Activated CD4-positive, alpha-beta memory T cell treated with anti-CD3 and anti-CD28 coated beads, Interleukin-2, amount 10 ng/mL, durations not matched to agents 7 days and 5 days (primary cell): ENCODE results near the gene COL17A1. TPM values are rescaled to one million over a fixed set of nuclear protein-coding genes. Genes with fewer than 3 reads are reported as not detected.

Experiments
- CTCF ChIA-PET: fragments of 350-600 bp; sonication (Branson Sonifier 250); formaldehyde crosslinking; loops from one replicate; lab custom pipeline; 2021; ENCODE audit warnings: antibody characterized with exemption, inconsistent platforms; lab: Charles Lee
- POLR2A ChIA-PET: fragments of 350-600 bp; sonication (Branson Sonifier 250); formaldehyde crosslinking; loops from one replicate; lab custom pipeline; 2021; ENCODE audit warnings: antibody characterized with exemption; lab: Charles Lee
- DNase-seq: peaks from one replicate; pipeline ENCODE4 v3.0.0-alpha.2; 2020
- H3K27ac Mint-ChIP-seq: one replicate; pipeline ENCODE4 v1.8.0; 2021; ENCODE audit warnings: mild to moderate bottlenecking, mixed read lengths
- H3K27me3 Mint-ChIP-seq: one replicate; pipeline ENCODE4 v1.8.0; 2021; ENCODE audit warnings: mixed read lengths
- H3K36me3 Mint-ChIP-seq: one replicate; pipeline ENCODE4 v1.8.0; 2021; ENCODE audit warnings: low read depth, mixed read lengths
- H3K4me1 Mint-ChIP-seq: one replicate; pipeline ENCODE4 v1.8.0; 2021; ENCODE audit warnings: mixed read lengths
- H3K4me3 Mint-ChIP-seq: one replicate; pipeline ENCODE4 v1.8.0; 2021; ENCODE audit warnings: mild to moderate bottlenecking, mixed read lengths
- H3K9me3 Mint-ChIP-seq: one replicate; pipeline ENCODE4 v1.8.0; 2021; ENCODE audit warnings: mixed read lengths
- total RNA-seq, 2 experiments: library from RNA; stranded (reverse); gene quantifications; one replicate each; pipeline ENCODE4 v1.2.3, GENCODE V29; 2021

COL17A1 gene
- total RNA-seq, 2 experiments from 2014 or later = not detected

GRCh38 chr10:104090611-104091010 lies 4.9 kb upstream of the COL17A1 start:
- no peak overlapping the region for H3K27ac Mint-ChIP-seq
- ChIA-PET POLR2A (no interaction called here), CTCF (no interaction called here)
- no peak overlapping the region for H3K4me3 Mint-ChIP-seq
- no peaks in the 10 kb centered on the region for H3K4me1 Mint-ChIP-seq
- no peak for DNase-seq
- no peaks in the 10 kb centered on the region for H3K9me3 Mint-ChIP-seq
- peaks cover 1% of the 10 kb centered on the region for H3K27me3 Mint-ChIP-seq
- H3K36me3 Mint-ChIP-seq = no peaks in the 10 kb centered on the region

- H3K4me1 Mint-ChIP-seq = no peaks in the 10 kb centered on the region
- H3K4me3 Mint-ChIP-seq = no peak overlapping the region
- CTCF ChIA-PET = no interaction called here
- no peaks in the 10 kb centered on the region for H3K36me3 Mint-ChIP-seq
- POLR2A ChIA-PET = no interaction called here
- H3K27me3 Mint-ChIP-seq = peaks cover 1% of the 10 kb centered on the region
- no peaks in the 10 kb centered on the region for H3K9me3 Mint-ChIP-seq
- H3K27ac Mint-ChIP-seq = no peak overlapping the region
- DNase-seq = no peak
Measured at GRCh38 chr10:104089621-104090020, 3.9 kb upstream of the COL17A1 start.

- H3K27ac Mint-ChIP-seq = no peak overlapping the region
- H3K36me3 Mint-ChIP-seq = no peaks in the 10 kb centered on the region
- no peaks in the 10 kb centered on the region for H3K4me1 Mint-ChIP-seq
- ChIA-PET POLR2A (interaction anchor here (0.5 kb wide), 1 partner anchor 128 kb away, joined by 3 read pairs; no protein-coding TSS in a partner anchor), CTCF (no interaction called here)
- DNase-seq = no peak
- H3K9me3 Mint-ChIP-seq = no peaks in the 10 kb centered on the region
- H3K27me3 Mint-ChIP-seq = peaks cover 1% of the 10 kb centered on the region
- no peak overlapping the region for H3K4me3 Mint-ChIP-seq
Measured at GRCh38 chr10:104088239-104088638, 2.6 kb upstream of the COL17A1 start.

GRCh38 chr10:104084482-104085142 lies 1.1 kb downstream of the COL17A1 start:
- DNase-seq = no peak
- no peaks in the 10 kb centered on the region for H3K4me1 Mint-ChIP-seq
- H3K9me3 Mint-ChIP-seq = no peaks in the 10 kb centered on the region
- CTCF ChIA-PET = interaction anchor here (1.2 to 5.1 kb wide), 2 partner anchors 37 to 197 kb away, joined by 3 to 29 read pairs; partner anchors contain the start of gene SFR1
- peaks cover 1% of the 10 kb centered on the region for H3K27me3 Mint-ChIP-seq
- POLR2A ChIA-PET = interaction anchor here (1.1 to 1.6 kb wide), 3 partner anchors 13 to 236 kb away, joined by 4 to 5 read pairs (median 4); partner anchors contain the start of gene SFR1
- H3K4me3 Mint-ChIP-seq = no peak overlapping the region
- H3K36me3 Mint-ChIP-seq = no peaks in the 10 kb centered on the region
- no peak overlapping the region for H3K27ac Mint-ChIP-seq

GRCh38 chr10:104081998-104082397 lies 3.7 kb downstream of the COL17A1 start:
- no peaks in the 10 kb centered on the region for H3K27me3 Mint-ChIP-seq
- H3K4me3 Mint-ChIP-seq = no peak overlapping the region
- no peaks in the 10 kb centered on the region for H3K4me1 Mint-ChIP-seq
- H3K9me3 Mint-ChIP-seq = no peaks in the 10 kb centered on the region
- ChIA-PET POLR2A (interaction anchor here (0.9 to 1.8 kb wide), 4 partner anchors 40 to 194 kb away, joined by 3 to 8 read pairs (median 4); partner anchors contain the start of gene SFR1), CTCF (interaction anchor here (1.1 to 5.1 kb wide), 3 partner anchors 184 to 194 kb away, joined by 3 to 29 read pairs (median 4); no protein-coding TSS in a partner anchor)
- no peaks in the 10 kb centered on the region for H3K36me3 Mint-ChIP-seq
- no peak overlapping the region for H3K27ac Mint-ChIP-seq
- no peak for DNase-seq

- ChIA-PET POLR2A (interaction anchor here (1.1 to 1.8 kb wide), 2 partner anchors 41 to 234 kb away, joined by 4 to 8 read pairs; partner anchors contain the start of gene SFR1), CTCF (interaction anchor here (0.8 to 5.1 kb wide), 8 partner anchors 8 to 368 kb away, joined by 3 to 29 read pairs (median 4); partner anchors contain the start of gene SFR1)
- no peaks in the 10 kb centered on the region for H3K27me3 Mint-ChIP-seq
- H3K36me3 Mint-ChIP-seq = no peaks in the 10 kb centered on the region
- no peak overlapping the region for H3K27ac Mint-ChIP-seq
- H3K4me3 Mint-ChIP-seq = no peak overlapping the region
- no peaks in the 10 kb centered on the region for H3K9me3 Mint-ChIP-seq
- no peak for DNase-seq
- no peaks in the 10 kb centered on the region for H3K4me1 Mint-ChIP-seq
Measured at GRCh38 chr10:104080762-104081161, 4.9 kb downstream of the COL17A1 start.

GRCh38 chr10:104077663-104078151 lies 8.0 kb downstream of the COL17A1 start:
- POLR2A ChIA-PET = no interaction called here
- DNase-seq = no peak

GRCh38 chr10:104077247-104077646 lies 8.4 kb downstream of the COL17A1 start:
- POLR2A ChIA-PET = no interaction called here

More at GRCh38 chr10:104077663-104078151, 8.0 kb downstream of the COL17A1 start:
- no peak overlapping the region for H3K4me3 Mint-ChIP-seq
- CTCF ChIA-PET = interaction anchor here (0.8 to 1.4 kb wide), 3 partner anchors 44 to 189 kb away, joined by 3 to 5 read pairs (median 4); partner anchors contain the start of gene SFR1
- H3K4me1 Mint-ChIP-seq = peaks cover 4% of the 10 kb centered on the region
- H3K27me3 Mint-ChIP-seq = no peaks in the 10 kb centered on the region
- H3K9me3 Mint-ChIP-seq = no peaks in the 10 kb centered on the region
- H3K36me3 Mint-ChIP-seq = no peaks in the 10 kb centered on the region
- no peak overlapping the region for H3K27ac Mint-ChIP-seq

GRCh38 chr10:104076743-104077160 lies 8.9 kb downstream of the COL17A1 start:
- no peak overlapping the region for H3K27ac Mint-ChIP-seq
- no peaks in the 10 kb centered on the region for H3K9me3 Mint-ChIP-seq
- H3K4me3 Mint-ChIP-seq = no peak overlapping the region
- no peak for DNase-seq
- H3K4me1 Mint-ChIP-seq = peaks cover 7% of the 10 kb centered on the region
- H3K27me3 Mint-ChIP-seq = no peaks in the 10 kb centered on the region
- H3K36me3 Mint-ChIP-seq = no peaks in the 10 kb centered on the region
- ChIA-PET CTCF (no interaction called here), POLR2A (no interaction called here)

More at GRCh38 chr10:104077247-104077646, 8.4 kb downstream of the COL17A1 start:
- H3K4me1 Mint-ChIP-seq = peaks cover 7% of the 10 kb centered on the region
- no peak for DNase-seq
- H3K27me3 Mint-ChIP-seq = no peaks in the 10 kb centered on the region
- CTCF ChIA-PET = interaction anchor here (1.3 kb wide), 1 partner anchor 44 kb away, joined by 4 read pairs; the partner anchor contains the start of gene SFR1
- H3K27ac Mint-ChIP-seq = no peak overlapping the region
- H3K36me3 Mint-ChIP-seq = no peaks in the 10 kb centered on the region
- H3K4me3 Mint-ChIP-seq = no peak overlapping the region
- no peaks in the 10 kb centered on the region for H3K9me3 Mint-ChIP-seq

- Mint-ChIP-seq H3K27me3 (peaks cover 2% of the 10 kb centered on the region), H3K9me3 (no peaks in the 10 kb centered on the region), H3K4me1 (peaks cover 7% of the 10 kb centered on the region), H3K36me3 (no peaks in the 10 kb centered on the region), H3K4me3 (no peak overlapping the region), H3K27ac (no peak overlapping the region)
- no peak for DNase-seq
- CTCF ChIA-PET = no interaction called here
- POLR2A ChIA-PET = no interaction called here
Measured at GRCh38 chr10:104074505-104074904, 11.2 kb downstream of the COL17A1 start.

GRCh38 chr10:104072786-104073185 lies 12.9 kb downstream of the COL17A1 start:
- H3K4me3 Mint-ChIP-seq = no peak overlapping the region
- no peak for DNase-seq
- peaks cover 3% of the 10 kb centered on the region for H3K27me3 Mint-ChIP-seq
- H3K36me3 Mint-ChIP-seq = no peaks in the 10 kb centered on the region
- peaks cover 7% of the 10 kb centered on the region for H3K4me1 Mint-ChIP-seq
- ChIA-PET POLR2A (interaction anchor here (1.5 to 1.9 kb wide), 2 partner anchors 11 to 49 kb away, joined by 4 to 6 read pairs; partner anchors contain the start of gene SFR1), CTCF (interaction anchor here (0.6 to 1.5 kb wide), 3 partner anchors 8 to 186 kb away, joined by 3 to 5 read pairs (median 3); no protein-coding TSS in a partner anchor)
- H3K9me3 Mint-ChIP-seq = no peaks in the 10 kb centered on the region
- no peak overlapping the region for H3K27ac Mint-ChIP-seq

- peaks cover 13% of the 10 kb centered on the region for H3K27me3 Mint-ChIP-seq
- DNase-seq = no peak
- no peaks in the 10 kb centered on the region for H3K36me3 Mint-ChIP-seq
- H3K9me3 Mint-ChIP-seq = no peaks in the 10 kb centered on the region
- ChIA-PET CTCF (interaction anchor here (0.6 kb wide), 1 partner anchor 882 kb away, joined by 4 read pairs; no protein-coding TSS in a partner anchor), POLR2A (no interaction called here)
- H3K4me1 Mint-ChIP-seq = peaks cover 7% of the 10 kb centered on the region
- no peak overlapping the region for H3K4me3 Mint-ChIP-seq
- H3K27ac Mint-ChIP-seq = no peak overlapping the region
Measured at GRCh38 chr10:104069613-104070012, 16.1 kb downstream of the COL17A1 start.

GRCh38 chr10:104067525-104067924 lies 18.2 kb downstream of the COL17A1 start:
- H3K4me1 Mint-ChIP-seq = peaks cover 1% of the 10 kb centered on the region
- H3K27ac Mint-ChIP-seq = no peak overlapping the region
- ChIA-PET POLR2A (no interaction called here), CTCF (no interaction called here)
- H3K36me3 Mint-ChIP-seq = no peaks in the 10 kb centered on the region
- DNase-seq = no peak
- peaks cover 15% of the 10 kb centered on the region for H3K27me3 Mint-ChIP-seq
- H3K4me3 Mint-ChIP-seq = no peak overlapping the region
- H3K9me3 Mint-ChIP-seq = no peaks in the 10 kb centered on the region
